Loucy (cell line): ENCODE measurements around the gene ZNF823.

Experiments used
- H2AFZ ChIP-seq: fragments of 200-600 bp; sonication (generic); 2 replicates; pipeline ENCODE4 v1.6.0; 2016; ENCODE audit warnings: antibody characterized with exemption, mild to moderate bottlenecking, low read length, moderate library complexity
- H3F3A ChIP-seq: fragments of 200-600 bp; 2 replicates; pipeline ENCODE4 v1.6.0; 2016; ENCODE audit warnings: antibody characterized with exemption, low read depth, mild to moderate bottlenecking
- H3K27me3 ChIP-seq: fragments of 200-600 bp; sonication (generic); 2 replicates; pipeline ENCODE4 v1.6.1; 2014; ENCODE audit warnings: low read length, mild to moderate bottlenecking; ENCODE audit not compliant: insufficient read depth, poor library complexity, severe bottlenecking
- H3K36me3 ChIP-seq: fragments of 200-600 bp; sonication (generic); 2 replicates; pipeline ENCODE4 v1.6.1; 2016; ENCODE audit warnings: low read length; ENCODE audit not compliant: insufficient read depth
- H3K4me1 ChIP-seq: fragments of 200-600 bp; sonication (generic); 2 replicates; pipeline ENCODE4 v1.5.1; 2014; ENCODE audit warnings: low read length, mild to moderate bottlenecking; ENCODE audit not compliant: insufficient read depth, poor library complexity, severe bottlenecking
- H3K4me2 ChIP-seq: fragments of 200-600 bp; sonication (generic); 2 replicates; pipeline ENCODE4 v1.6.0; 2014; ENCODE audit warnings: antibody characterized with exemption, low read length, low read depth, mild to moderate bottlenecking; ENCODE audit not compliant: poor library complexity, severe bottlenecking
- H3K4me3 ChIP-seq: fragments of 200-600 bp; sonication (generic); 2 replicates; pipeline ENCODE4 v1.5.1; 2014; ENCODE audit warnings: low read length, mild to moderate bottlenecking, mixed read lengths; ENCODE audit not compliant: poor library complexity, severe bottlenecking
- H3K79me2 ChIP-seq: fragments of 200-600 bp; sonication (generic); 2 replicates; pipeline ENCODE4 v1.6.1; 2014; ENCODE audit warnings: low read length; ENCODE audit not compliant: insufficient read depth
- H3K9ac ChIP-seq: fragments of 200-600 bp; sonication (generic); 2 replicates; pipeline ENCODE4 v1.6.0; 2014; ENCODE audit warnings: mild to moderate bottlenecking, low read depth, low read length, moderate library complexity; ENCODE audit not compliant: poor library complexity, severe bottlenecking
- H3K9me2 ChIP-seq: fragments of 200-600 bp; sonication (generic); replicated peaks from 2 replicates; pipeline ENCODE4 v1.6.1; 2016; ENCODE audit warnings: low read depth, low read length, mixed read lengths
- H3K9me3 ChIP-seq: fragments of 200-600 bp; sonication (generic); 2 replicates; pipeline ENCODE4 v1.6.1; 2014; ENCODE audit warnings: mild to moderate bottlenecking, antibody characterized with exemption, low read length, low read depth; ENCODE audit not compliant: insufficient read depth
- H4K20me1 ChIP-seq: fragments of 200-600 bp; sonication (generic); 2 replicates; pipeline ENCODE4 v1.6.0; 2014; ENCODE audit warnings: antibody characterized with exemption, low read length, mild to moderate bottlenecking; ENCODE audit not compliant: insufficient read depth, poor library complexity, severe bottlenecking
- CTCF ChIP-seq: fragments of 200-600 bp; sonication (generic); conservative IDR thresholded peaks from 2 replicates; pipeline ENCODE4 v1.5.1; 2014; ENCODE audit warnings: mild to moderate bottlenecking, antibody characterized with exemption, low read length
- EZH2phosphoT487 ChIP-seq: fragments of 200-600 bp; IDR thresholded peaks from 2 replicates; pipeline ENCODE4 v1.6.1; 2018; ENCODE audit warnings: antibody characterized with exemption, mild to moderate bottlenecking, moderate library complexity, borderline replicate concordance

The ZNF823 gene

GRCh38 chr19:11675569-11675968 is 63.2 kb downstream of the ZNF823 start:
- no peaks in the 10 kb centered on the region for H3K4me1 ChIP-seq
- TF ChIP-seq EZH2phosphoT487 (no peak), CTCF (no peak)
- H3K27me3 ChIP-seq, result no peaks in the 10 kb centered on the region
- H3F3A ChIP-seq, result no peaks in the 10 kb centered on the region
- H3K4me2 ChIP-seq, result no peak overlapping the region
- no peak overlapping the region for H3K9ac ChIP-seq
- H3K36me3 ChIP-seq, result no peaks in the 10 kb centered on the region
- no peaks in the 10 kb centered on the region for H4K20me1 ChIP-seq
- H2AFZ ChIP-seq, result no peak overlapping the region
- H3K9me3 ChIP-seq, result peaks cover 11% of the 10 kb centered on the region; the same call in 1 of the 2 replicates
- H3K4me3 ChIP-seq, result no peak overlapping the region
- H3K79me2 ChIP-seq, result no peaks in the 10 kb centered on the region
- H3K9me2 ChIP-seq, result no peaks in the 10 kb centered on the region

- Histone ChIP-seq H3K9me2 (no peaks in the 10 kb centered on the region), H2AFZ (no peak overlapping the region), H3K36me3 (no peaks in the 10 kb centered on the region), H3K27me3 (no peaks in the 10 kb centered on the region), H3K9ac (no peak overlapping the region), H3K9me3 (peaks cover 4% of the 10 kb centered on the region; the same call in 1 of the 2 replicates), H3K4me2 (no peak overlapping the region), H3K4me1 (no peaks in the 10 kb centered on the region), H3F3A (no peaks in the 10 kb centered on the region), H4K20me1 (no peaks in the 10 kb centered on the region), H3K79me2 (no peaks in the 10 kb centered on the region), H3K4me3 (no peak overlapping the region)
- TF ChIP-seq EZH2phosphoT487 (no peak), CTCF (no peak)
Observed at GRCh38 chr19:11674067-11674492, 64.7 kb downstream of the ZNF823 start.

DNA sequence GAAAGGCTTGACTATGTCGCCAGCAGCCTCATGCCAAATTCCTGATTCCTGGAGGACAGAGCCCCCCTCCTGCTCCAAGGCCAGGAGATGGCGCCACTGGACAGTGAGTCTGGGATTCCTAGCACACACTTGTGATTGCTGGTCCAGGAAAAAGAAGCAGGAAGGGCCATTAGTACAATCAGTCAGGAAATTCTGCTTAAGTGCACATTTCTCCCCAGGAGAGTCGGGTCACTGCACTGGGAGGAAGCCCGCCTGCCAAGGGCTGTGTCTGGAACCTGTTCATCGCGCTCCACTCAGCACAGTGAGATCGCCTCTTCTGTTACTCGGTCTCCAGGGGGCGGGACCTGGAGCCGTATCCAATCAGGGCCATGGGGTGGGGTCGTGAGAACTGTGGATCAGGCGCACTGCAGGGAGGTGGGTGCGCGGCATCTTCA is 65.1 kb downstream of the ZNF823 start:
- Histone ChIP-seq H2AFZ (no peak overlapping the region), H3K4me3 (no peak overlapping the region)
- TF ChIP-seq CTCF (peak; percentile 66), EZH2phosphoT487 (no peak)

More for the DNA sequence above, 65.1 kb downstream of the ZNF823 start:
- H3K9ac ChIP-seq, result no peak overlapping the region
- no peaks in the 10 kb centered on the region for H3F3A ChIP-seq
- H4K20me1 ChIP-seq, result no peaks in the 10 kb centered on the region
- no peaks in the 10 kb centered on the region for H3K36me3 ChIP-seq
- no peaks in the 10 kb centered on the region for H3K9me2 ChIP-seq
- peaks cover 4% of the 10 kb centered on the region; the same call in 1 of the 2 replicates for H3K9me3 ChIP-seq
- H3K4me1 ChIP-seq, result no peaks in the 10 kb centered on the region
- H3K4me2 ChIP-seq, result no peak overlapping the region
- H3K27me3 ChIP-seq, result no peaks in the 10 kb centered on the region
- no peaks in the 10 kb centered on the region for H3K79me2 ChIP-seq
